HFFc6 (cell line): ENCODE data around the gene CAMK1G. TPM values are rescaled to one million over a fixed set of nuclear protein-coding genes. Genes with fewer than 3 reads are reported as not detected.
A peak's percentile ranks its signal among the peaks of the same experiment; 100 is the strongest.

Experiments used
- DNase-seq: peaks from one replicate; pipeline ENCODE4 v3.0.0-alpha.2; 2018
- H3K27ac Mint-ChIP-seq: 2 replicates; pipeline ENCODE4 v1.8.0; 2020; ENCODE audit warnings: mild to moderate bottlenecking, mixed read lengths
- H3K27me3 Mint-ChIP-seq: 2 replicates; pipeline ENCODE4 v1.8.0; 2021; ENCODE audit warnings: mild to moderate bottlenecking, moderate library complexity, mixed read lengths; ENCODE audit not compliant: insufficient read depth
- H3K36me3 Mint-ChIP-seq: 2 replicates; pipeline ENCODE4 v1.8.0; 2021; ENCODE audit warnings: low read depth, mixed read lengths
- H3K4me1 Mint-ChIP-seq: 2 replicates; pipeline ENCODE4 v1.8.0; 2020; ENCODE audit warnings: low read depth, mixed read lengths
- H3K4me3 Mint-ChIP-seq: 2 replicates; pipeline ENCODE4 v1.8.0; 2020; ENCODE audit warnings: mild to moderate bottlenecking, moderate library complexity, mixed read lengths
- H3K9me3 Mint-ChIP-seq: 2 replicates; pipeline ENCODE4 v1.8.0; 2020; ENCODE audit warnings: mild to moderate bottlenecking, mixed read lengths
- CTCF ChIP-seq: fragments of 200-600 bp; sonication (generic); IDR thresholded peaks from 2 replicates; pipeline ENCODE4 v1.5.0; 2021; ENCODE audit warnings: antibody characterized with exemption, mild to moderate bottlenecking
- total RNA-seq, 6 experiments: library from RNA; stranded (reverse); fragmentation: NEBNext Ultra II Directional; extraction: Animal tissue kit (Norgen Biotek cat#: 25700); gene quantifications; 2 replicates in 1 of 6; 3 replicates in 5 of 6; pipeline ENCODE4 v1.2.3, GENCODE V29; 2021

Gene CAMK1G
- total RNA-seq, 6 experiments from 2014 or later, result 4.9 to 8.0 (median 5.9) TPM

GRCh38 chr1:209624558-209625549, 41.3 kb downstream of the CAMK1G start:
- no peak overlapping the region for H3K4me3 Mint-ChIP-seq
- H3K9me3 Mint-ChIP-seq, result no peaks in the 10 kb centered on the region
- H3K27ac Mint-ChIP-seq, result no peak overlapping the region
- peaks cover 39% of the 10 kb centered on the region for H3K4me1 Mint-ChIP-seq
- peak; percentile 28 for DNase-seq
- no peaks in the 10 kb centered on the region for H3K36me3 Mint-ChIP-seq
- TF ChIP-seq CTCF, result peak; percentile 14; the same call in 1 of the 2 replicates
- H3K27me3 Mint-ChIP-seq, result peaks cover 1% of the 10 kb centered on the region

- no peak for TF ChIP-seq CTCF
- DNase-seq, result no peak
- Mint-ChIP-seq H3K27me3 (peaks cover 1% of the 10 kb centered on the region), H3K4me3 (no peak overlapping the region), H3K4me1 (peaks cover 31% of the 10 kb centered on the region), H3K27ac (no peak overlapping the region), H3K9me3 (no peaks in the 10 kb centered on the region), H3K36me3 (no peaks in the 10 kb centered on the region)
Measured at GRCh38 chr1:209625791-209626285, 42.3 kb downstream of the CAMK1G start.

GRCh38 chr1:209626346-209627026, 43.0 kb downstream of the CAMK1G start:
- TF ChIP-seq CTCF, result no peak
- DNase-seq, result no peak
- no peak overlapping the region for H3K27ac Mint-ChIP-seq

GRCh38 chr1:209627027-209627731, 43.7 kb downstream of the CAMK1G start:
- no peak for TF ChIP-seq CTCF
- no peak for DNase-seq
- peaks cover 35% of the 10 kb centered on the region for H3K4me1 Mint-ChIP-seq
- H3K36me3 Mint-ChIP-seq, result no peaks in the 10 kb centered on the region
- H3K4me3 Mint-ChIP-seq, result no peak overlapping the region
- no peak overlapping the region for H3K27ac Mint-ChIP-seq
- H3K9me3 Mint-ChIP-seq, result no peaks in the 10 kb centered on the region
- H3K27me3 Mint-ChIP-seq, result no peaks in the 10 kb centered on the region; the same call in 1 of the 2 replicates

More at GRCh38 chr1:209626346-209627026, 43.0 kb downstream of the CAMK1G start:
- Mint-ChIP-seq H3K4me1 (peaks cover 31% of the 10 kb centered on the region), H3K27me3 (peaks cover 1% of the 10 kb centered on the region), H3K4me3 (no peak overlapping the region), H3K36me3 (no peaks in the 10 kb centered on the region), H3K9me3 (no peaks in the 10 kb centered on the region)

DNA sequence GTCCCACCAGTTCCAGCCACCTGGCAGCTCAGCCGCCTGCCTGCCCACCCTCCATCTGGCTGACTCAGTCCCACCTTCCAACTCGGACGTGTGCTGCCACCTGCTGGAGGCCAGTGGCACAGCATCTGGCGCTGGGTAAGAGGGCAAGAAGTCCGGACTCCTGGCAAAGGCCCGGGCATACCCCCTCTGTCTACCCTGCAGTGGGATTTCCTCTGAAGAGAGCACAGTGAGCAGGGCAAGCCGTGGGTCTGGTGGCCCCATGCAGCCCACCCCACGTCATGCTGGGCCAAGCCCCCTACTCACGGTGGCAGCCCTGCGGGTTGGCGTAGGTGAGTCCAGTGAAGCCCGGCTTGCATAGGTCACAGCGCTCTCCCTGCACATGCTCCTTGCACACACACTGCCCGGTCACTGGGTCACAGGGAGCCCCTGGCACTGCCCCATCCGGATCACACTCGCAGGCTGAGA, 44.2 kb downstream of the CAMK1G start:
- no peaks in the 10 kb centered on the region; the same call in 1 of the 2 replicates for H3K27me3 Mint-ChIP-seq
- TF ChIP-seq CTCF, result peak; percentile 98
- peaks cover 41% of the 10 kb centered on the region for H3K4me1 Mint-ChIP-seq
- DNase-seq, result peak; percentile 58
- no peak overlapping the region for H3K4me3 Mint-ChIP-seq
- no peaks in the 10 kb centered on the region for H3K9me3 Mint-ChIP-seq
- no peaks in the 10 kb centered on the region for H3K36me3 Mint-ChIP-seq
- no peak overlapping the region for H3K27ac Mint-ChIP-seq
